ENCODE results near the gene ERBIN.
"Not testable (repeated sequence)": the region's sequence is repeated elsewhere in the genome, so short reads cannot be mapped to it uniquely, and the experiment has no call there.

The ERBIN gene

DNA sequence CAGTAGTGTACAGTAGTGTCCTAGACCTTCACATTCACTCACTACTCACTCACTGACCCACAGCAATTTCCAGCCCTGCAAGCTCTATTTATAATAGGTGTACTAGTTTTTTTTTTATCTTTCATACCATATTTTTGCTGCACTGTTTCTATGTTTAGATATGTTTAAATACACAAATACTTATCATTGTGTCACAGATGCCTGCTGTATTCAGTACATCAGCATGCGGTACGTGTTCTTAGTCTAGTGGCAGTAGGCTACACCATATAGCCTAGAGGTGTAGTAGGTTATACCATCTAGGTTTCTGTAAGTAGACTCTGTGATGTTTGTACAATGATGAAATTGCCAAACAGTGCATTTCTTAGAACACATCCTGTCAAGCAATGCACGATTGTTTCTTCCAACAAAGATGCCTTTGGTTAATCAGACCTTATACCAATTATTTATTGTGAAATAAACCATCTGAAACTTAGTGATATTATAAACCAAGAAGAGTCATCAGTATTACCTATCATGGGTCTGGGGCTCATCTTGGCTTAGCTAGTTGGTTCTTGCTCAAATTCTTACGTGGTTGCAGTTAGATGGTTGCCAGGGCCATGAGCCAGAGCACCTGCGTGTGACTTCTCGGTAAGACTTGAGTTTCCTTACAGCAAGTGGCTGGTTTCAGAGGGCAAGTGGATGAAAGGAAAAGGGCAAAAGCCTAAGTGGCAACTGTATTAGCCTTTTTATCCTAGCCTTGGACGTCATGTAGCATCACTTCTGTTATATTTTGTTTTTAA is 41.1 kb downstream of the ERBIN start:
- DNase-seq (ENCODE audit: low read depth) = no peak

DNA sequence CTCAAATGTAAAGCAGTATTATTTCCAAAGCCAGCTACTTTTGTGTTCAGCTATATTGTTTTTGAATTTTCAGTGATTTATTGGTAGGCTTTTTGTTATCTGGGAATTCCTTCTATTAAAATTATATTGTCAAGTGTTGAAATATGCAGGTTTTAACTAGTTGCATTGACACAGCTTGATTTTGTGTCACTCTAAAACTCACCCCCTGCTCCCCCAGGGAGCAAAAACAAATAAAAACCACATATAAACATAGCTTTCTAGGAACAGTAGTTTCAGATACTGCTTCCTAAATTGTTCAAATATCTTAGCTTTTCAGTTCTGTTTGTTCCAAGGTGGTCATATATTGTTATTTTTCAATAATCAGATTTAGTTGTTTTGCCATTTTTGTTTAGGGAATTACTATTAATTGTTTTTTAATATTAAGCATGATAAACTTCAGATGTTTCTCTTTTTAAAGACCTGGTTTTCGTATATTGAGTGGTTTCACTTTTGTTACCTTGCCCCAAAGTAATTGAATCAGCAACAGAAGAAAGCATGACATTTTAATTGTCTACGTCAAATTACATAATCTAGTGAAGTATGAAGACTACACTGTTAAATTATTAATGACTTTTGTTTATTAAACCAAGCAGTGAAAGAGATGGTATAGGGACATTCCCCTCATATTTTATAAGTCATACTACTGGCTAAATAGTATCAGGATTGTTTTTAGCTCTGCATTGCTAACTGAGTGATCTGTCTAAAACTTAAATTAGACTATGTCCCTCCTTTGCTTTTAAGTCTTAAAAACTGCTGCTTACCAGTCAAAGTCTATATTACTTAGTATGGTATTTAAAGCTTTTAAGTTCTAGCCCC is 43.4 kb downstream of the ERBIN start:
- no peak for DNase-seq (ENCODE audit: low read depth)

DNA sequence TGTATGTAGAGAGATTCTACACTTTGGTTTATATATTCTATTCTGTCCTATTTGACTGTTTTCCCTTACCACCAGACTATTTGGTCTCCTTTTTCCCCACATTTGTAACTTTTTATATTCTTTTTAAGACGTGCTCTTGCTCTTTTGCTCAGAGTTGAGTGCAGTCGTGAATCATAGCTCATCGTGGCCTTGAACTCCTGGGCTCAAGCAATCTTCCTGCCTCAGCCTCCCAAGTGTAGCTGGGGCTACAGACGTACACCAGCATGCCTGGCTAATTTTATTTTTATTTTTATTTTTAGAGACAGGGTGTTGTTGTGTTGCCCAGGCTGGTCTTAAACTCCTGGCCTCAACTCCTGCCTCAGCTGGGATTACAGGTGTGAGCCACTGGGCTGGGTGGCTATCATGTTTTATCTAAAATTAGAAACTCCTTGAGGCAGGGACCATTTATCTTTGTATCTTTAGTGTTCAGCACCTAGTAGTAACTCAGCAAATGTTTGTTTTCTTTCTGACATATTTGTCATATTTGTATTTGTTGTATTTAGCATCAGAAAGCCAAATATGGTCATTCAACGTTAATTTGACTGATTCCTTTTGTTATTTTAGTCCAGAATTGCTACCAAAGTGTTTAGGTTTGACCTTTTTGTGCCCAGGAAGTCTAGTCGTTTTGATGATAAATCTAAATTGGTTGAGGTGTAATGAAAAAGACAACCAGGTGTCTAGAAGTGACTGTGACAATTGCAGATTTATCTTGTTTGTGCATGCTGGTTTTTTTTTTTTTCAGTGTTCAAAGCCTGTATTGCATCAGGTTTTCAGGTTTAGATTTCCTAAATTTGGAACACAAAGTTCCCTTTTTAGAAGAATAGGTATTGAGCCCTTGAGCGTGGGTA is 44.3 kb downstream of the ERBIN start:
- no peak for DNase-seq (ENCODE audit: low read depth)

DNA sequence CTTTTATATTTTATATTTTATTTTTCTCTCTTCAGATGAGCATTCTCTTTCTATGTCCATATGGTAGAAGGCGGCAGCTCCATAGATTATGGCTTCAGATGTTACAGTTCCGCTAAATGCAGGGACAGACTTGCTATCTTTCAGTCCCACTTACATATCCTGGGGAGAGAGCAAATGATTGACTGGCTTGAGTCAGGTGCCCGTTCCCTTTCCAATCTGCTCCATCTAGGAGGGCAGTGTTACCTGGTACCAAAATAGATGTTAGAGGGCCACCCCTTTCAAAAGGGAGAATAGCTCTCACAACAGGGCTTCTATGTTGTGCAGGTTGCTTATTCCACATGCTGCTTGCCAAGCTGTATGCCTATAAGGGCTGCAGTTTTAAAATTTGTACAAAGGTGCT is 45.3 kb downstream of the ERBIN start:
- DNase-seq (ENCODE audit: low read depth) = no peak

DNA sequence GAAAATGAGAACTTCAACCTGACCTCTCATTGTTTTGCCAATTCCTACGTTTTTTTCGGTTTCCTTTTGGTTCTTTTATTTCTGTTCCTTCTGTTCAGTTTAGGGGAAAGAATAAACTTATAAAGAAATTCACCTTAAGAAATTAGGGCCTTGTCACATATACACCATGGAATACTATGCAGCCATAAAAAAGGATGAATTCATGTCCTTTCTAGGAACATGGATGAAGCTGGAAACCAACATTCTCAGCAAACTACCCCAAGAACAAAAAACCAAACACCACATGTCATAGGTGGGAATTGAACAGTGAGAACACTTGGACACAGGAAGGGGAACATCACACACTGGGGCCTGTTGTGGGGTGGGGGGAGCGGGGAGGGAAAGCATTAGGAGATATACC is 46.5 kb downstream of the ERBIN start:
- DNase-seq (ENCODE audit: low read depth) = not testable (repeated sequence)

DNA sequence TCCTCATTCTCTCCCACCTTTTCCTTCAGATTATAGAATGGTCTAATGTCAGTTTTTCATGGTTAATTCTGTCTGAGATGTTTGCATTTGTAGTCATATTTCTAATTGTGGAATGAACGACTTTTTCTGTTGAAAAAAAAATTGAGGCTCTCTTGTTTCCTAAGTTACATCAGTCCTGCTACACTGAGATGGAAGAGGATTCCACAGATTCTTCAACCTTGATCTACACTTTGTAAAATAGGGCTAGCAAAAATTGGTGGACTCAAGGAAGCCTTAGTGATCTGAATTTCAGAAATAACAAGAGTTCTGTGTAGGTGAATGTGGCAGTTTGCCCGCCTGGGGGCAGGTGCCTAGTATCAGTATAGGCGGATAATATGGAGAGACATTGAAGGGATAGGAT is 51.9 kb downstream of the ERBIN start:
- DNase-seq (ENCODE audit: low read depth) = no peak

DNA sequence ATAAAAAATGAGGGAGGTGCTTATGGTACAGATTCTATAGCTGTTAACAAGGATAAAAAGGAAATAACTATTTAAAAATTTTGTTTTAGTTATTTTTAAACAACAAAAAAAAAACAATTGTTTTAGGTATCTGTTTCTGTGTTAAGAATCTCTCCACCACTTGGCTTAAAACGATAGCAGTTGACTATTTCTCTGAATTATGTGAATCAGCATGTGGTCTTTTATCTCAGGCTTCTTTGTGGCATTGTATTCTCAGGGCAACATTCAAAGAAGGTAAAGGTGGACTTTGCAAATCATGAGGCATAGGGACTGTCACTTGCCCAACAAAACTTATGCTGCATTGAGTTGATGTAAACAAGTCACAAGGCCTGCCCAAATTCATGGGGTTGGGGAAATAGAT is 55.2 kb downstream of the ERBIN start:
- no peak for DNase-seq (ENCODE audit: low read depth)

DNA sequence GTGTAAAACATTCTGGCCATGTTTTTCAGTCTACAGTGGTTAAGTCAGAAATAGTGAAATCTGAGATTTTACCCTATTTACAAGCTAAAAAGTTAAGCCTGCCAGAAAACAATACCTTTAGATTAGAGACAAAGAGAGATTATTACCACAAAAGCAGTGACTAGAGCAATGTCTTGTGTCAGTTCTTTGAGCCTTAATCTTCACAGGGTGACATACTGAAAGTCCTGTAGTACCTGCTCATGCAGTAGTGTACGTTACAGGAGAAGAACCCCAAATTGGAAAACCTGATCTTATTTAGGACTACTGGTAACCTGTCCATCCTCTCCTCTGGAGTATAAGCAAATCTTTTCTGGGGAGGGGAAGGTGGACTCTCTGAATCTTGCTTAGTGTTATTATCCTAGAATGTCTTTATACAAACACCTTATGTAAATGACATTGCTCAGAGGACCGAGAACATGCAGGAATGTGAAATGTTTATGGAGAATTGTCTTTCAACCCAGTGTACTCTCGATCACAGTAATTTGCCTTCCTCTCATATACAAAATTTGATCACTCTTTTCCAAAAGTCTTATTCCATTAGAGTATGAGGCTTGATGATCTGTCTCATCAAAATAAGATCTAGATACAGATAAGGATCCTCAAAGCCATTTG is 55.7 kb downstream of the ERBIN start:
- no peak for DNase-seq (ENCODE audit: low read depth)

DNA sequence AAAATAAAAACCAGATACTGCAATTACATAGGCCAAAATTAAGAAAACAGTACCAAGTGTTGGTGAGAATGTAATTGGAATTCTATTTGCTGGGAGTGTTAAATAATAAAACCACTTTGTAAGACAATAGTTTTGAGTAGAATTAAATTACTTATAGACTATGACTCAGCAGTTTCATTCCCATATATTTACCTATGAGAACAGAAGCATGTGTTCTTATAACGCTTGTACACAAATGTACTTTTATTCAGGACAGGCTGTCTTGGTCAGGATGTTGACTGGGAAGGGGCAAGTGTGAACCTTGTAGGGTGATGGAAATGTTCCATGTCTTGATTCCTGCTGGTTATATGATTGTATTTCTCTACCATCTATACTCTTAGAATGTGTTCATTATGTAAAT is 56.3 kb downstream of the ERBIN start:
- no peak for DNase-seq (ENCODE audit: low read depth)

DNA sequence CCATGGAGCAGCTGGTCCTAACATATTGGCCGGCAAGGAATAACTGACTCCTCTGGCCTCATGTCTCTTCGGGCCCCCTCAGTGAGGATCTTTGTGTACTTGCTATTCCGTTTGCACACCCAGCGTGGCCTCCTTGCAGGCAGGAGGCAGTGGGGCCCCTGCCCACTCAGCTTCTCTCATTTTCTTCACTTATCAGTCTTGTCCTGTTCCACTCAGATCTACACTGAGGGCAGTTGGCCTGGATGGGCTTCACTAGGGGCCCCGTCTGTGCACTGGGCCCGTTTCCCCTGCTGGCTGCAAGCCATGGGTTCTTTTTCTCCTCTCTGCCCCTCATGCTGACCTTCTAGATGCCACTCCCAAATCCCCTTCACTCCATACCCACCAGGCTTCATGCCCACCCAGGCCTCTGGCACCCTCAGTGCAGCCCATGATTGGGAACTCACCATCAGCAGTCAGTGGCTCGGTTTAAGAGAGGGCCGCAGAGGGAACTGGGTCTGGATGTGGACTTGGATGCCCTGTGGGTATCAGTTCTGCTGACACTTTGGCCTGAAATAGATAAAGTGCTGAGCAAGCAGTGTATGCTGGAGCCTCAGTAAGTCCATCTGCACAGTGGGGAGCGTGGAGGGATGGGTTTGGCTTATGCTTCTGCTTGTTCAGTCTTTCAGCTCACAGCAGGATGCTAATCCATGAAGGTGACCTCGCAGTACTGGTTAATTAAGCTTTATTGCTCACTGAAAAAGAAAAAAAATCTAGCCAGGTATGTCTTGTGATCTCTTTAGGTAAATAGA is 57.9 kb downstream of the ERBIN start:
- no peak for DNase-seq (ENCODE audit: low read depth)

DNA sequence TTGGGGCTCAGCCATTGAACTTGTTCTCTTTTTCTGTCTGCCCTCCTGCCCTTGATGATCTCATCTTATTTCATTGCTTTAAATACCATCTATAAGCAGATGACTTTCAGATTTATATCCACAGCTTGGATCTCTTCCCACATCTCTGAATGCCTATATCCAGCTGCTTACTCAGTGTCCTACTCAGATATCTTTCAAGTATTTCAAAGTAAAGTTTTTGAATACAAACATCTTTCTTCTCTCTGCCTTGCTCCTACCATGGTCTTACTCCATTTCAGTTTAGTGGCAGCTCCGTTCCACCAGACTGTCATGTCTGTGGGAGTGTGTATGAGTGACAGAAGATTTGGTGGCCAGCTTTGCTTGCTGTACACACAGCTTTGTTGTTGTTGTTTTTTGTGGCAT is 59.7 kb downstream of the ERBIN start:
- peak; percentile 16 for DNase-seq (ENCODE audit: low read depth)

DNA sequence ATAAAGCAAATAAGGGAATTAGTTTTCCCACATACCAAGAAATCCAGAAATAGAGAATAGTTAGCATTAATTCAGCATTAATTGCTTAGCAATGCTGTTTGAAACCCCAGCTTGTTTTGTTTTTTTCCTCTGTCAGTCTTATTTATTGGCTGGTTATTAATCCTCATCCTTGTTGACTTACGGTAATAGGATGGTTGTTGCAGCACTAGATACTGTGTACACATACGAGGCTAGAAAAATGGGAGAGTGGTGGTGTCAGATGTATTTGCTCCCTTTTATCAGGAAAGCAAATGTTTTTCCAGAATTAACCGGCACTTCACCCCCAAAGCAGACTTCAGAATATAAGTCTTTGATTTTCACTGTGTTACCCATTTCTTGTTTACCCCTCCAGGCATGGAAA is 60.4 kb downstream of the ERBIN start:
- no peak for DNase-seq (ENCODE audit: low read depth)

DNA sequence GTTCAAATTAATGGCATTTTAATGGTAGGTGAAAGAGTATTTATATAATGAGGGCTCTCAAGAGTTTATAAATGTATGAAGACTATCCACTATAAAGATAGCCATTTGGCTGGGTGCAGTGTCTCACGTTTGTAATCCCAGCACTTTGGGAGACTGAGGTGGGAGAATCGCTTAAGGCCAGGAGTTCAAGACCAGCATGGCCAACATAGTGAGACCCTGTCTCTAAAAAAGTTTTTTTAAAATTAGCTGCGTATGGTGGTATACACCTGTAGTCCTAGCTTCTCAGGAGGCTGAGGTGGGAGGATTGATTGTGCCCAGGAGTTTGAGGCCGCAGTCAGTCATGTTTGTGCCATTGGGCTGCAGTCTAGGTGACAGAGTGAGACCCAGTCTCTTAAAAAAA is 61.6 kb downstream of the ERBIN start:
- no peak for DNase-seq (ENCODE audit: low read depth)

DNA sequence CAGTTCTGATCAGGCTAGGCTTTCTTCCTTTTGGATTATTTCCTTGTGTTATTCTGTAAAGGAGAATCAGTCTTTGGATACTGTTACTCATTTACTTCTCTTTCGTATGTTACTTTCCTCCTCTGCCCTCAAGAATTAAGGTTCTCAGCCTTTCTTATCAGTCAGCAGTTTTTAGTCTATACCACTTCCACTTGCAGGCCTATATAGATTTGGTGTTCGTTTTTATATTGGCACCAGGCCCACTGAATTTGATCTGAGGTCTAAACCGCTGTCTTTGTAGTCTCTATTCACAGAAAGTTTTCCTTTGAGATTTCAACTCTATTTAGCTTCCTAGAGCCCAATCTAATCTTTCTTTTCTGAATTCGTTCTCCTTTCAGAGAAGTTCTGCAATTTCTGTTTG is 62.8 kb downstream of the ERBIN start:
- no peak for DNase-seq (ENCODE audit: low read depth)

DNA sequence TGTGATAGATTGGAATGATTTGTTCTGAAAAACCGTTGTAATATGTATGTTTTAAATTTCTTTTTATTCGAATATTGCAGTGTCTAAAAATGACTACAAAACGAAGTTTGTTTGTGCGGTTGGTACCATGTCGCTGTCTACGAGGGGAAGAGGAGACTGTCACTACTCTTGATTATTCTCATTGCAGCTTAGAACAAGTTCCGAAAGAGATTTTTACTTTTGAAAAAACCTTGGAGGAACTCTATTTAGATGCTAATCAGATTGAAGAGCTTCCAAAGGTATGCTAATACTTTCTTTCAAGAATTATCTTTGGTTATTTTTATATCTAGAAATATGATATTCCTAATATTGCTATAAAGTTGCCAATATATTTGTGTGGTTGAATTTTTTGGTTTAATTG is 66.3 kb downstream of the ERBIN start:
- no peak for DNase-seq (ENCODE audit: low read depth)

DNA sequence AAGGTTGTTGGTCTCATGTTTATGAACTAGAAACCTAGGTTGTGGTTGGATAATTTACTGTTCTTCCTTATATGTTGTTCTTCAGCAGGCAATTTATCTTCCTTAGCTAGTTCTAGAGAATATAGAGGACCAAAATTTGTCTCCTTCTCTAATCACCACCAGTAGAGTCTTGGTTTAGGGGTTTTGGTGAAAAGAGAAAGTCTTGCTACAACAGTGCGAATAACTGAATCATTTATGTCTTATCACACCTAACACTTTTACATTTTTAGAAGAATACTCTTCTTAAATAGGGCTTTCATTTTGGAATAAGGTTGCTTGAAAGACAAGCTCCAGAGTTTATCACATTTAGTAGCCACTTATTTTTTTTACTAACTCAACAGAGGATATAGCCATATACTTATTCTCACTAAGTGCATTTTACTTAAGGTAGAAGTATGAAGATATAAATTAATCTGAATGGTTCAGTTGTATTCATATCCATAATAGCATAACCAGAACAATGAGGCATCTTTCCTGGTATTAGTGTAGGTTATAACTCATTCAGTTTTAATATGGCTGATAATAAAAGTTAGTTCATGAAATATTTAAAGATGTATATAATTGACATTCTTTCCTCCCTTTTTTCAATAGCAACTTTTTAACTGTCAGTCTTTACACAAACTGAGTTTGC is 67.9 kb downstream of the ERBIN start:
- no peak for DNase-seq (ENCODE audit: low read depth)

DNA sequence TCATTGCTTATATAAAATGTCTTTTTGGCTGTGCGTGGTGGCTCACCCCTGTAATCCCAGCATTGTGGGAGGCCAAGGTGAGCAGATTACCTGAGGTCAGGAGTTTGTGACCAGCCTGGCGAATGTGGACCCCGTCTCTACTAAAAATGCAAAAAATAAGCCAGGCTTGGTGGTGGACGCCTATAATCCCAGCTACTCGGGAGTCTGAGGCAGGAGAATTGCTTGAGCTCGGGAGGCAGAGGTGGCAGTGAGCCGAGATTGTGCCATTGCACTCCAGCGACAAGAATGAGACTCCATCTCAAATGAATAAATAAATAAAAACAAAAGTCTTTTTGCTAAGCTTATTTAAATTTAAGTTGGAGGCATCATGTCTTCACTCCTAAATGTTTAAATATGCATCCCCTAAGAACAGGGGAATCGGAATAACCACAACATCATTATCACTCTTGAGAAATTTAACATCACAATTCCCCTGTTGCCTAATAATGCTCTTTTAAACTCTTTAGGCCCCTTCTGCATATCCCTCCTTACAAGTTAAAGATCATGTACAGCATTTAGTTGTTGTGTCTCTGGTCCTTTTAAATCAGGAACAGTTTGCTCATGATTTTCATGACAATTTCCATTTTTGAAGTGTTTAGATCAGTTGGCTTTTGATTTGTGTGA is 72.8 kb downstream of the ERBIN start:
- no peak for DNase-seq (ENCODE audit: low read depth)

DNA sequence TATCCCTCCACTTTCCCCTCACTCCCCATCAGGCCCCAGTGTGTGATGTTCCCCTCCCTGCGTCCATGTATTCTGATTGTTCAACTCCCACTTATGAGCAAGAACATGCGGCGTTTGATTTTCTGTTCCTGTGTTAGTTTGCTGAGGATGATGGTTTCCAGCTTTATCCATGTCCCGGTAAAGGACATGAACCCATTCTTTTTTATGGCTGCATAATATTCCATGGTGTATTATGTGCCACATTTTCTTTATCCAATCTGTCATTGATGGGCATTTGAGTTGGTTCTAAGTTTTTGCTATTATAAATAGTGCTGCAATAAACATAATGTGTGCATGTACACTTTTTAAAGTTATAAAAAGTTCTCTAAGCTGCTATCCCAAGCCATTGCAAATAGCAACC is 75.6 kb downstream of the ERBIN start:
- DNase-seq (ENCODE audit: low read depth) = no peak

DNA sequence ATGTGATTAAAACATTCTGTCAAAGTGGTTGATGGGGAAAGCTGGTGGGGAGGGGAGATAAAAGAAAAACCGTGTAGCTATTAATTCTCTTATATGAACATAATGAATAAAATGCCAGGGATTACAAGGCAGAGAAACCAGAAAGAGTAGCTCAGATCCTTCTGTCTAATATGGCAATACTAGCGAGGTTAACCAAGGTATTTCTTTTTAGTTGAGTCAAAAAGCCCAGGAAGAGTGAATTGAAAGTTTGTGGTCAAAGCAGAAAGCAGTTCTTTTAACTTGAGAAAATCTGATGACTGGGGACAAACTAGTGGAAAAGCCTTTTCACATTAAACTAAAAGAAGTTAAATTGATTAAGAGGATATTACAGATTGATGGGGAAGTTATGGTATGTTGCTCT is 76.0 kb downstream of the ERBIN start:
- DNase-seq (ENCODE audit: low read depth) = no peak

DNA sequence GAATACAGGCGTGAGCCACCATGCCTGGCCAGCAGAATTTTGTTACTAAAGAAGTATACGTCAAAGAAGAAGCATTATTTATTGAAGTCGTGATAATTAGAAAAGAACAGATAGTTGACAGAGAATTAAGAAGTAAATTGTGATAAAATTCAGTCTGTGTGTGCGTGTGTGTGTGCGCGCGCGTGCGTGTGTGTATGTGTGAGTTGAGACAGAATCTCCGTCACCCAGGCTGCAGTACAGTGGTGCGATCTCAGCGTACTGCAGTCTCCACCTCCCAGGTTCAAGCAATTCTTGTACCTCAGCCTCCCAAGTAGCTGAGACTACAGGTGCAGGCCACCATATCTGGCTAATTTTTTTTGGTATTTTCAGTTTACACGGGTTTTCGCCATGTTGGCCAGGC is 77.8 kb downstream of the ERBIN start:
- no peak for DNase-seq (ENCODE audit: low read depth)
